Karpas-422 (cell line): ENCODE data around the gene MRGPRF. TPM values are rescaled to one million over a fixed set of nuclear protein-coding genes. Genes with fewer than 3 reads are reported as not detected.

Experiments
- DNase-seq: peaks from one replicate; pipeline ENCODE4 v3.0.0-alpha.2; 2015
- H2AFZ ChIP-seq: fragments of 200-600 bp; sonication (generic); 2 replicates; pipeline ENCODE4 v1.6.1; 2014; ENCODE audit warnings: antibody characterized with exemption, low read length, mixed read lengths
- H3K27ac ChIP-seq: fragments of 200-600 bp; sonication (generic); 2 replicates; pipeline ENCODE4 v1.5.1; 2014; ENCODE audit warnings: mild to moderate bottlenecking, low read length, moderate library complexity
- H3K27me3 ChIP-seq: fragments of 200-600 bp; sonication (generic); 2 replicates; pipeline ENCODE4 v1.6.1; 2014; ENCODE audit warnings: low read length, mixed read lengths
- H3K36me3 ChIP-seq: fragments of 200-600 bp; sonication (generic); 2 replicates; pipeline ENCODE4 v1.6.1; 2014; ENCODE audit warnings: low read length, mixed read lengths; ENCODE audit not compliant: insufficient read depth
- H3K4me1 ChIP-seq: fragments of 200-600 bp; sonication (generic); 2 replicates; pipeline ENCODE4 v1.6.1; 2014; ENCODE audit warnings: mild to moderate bottlenecking, low read length, mixed read lengths
- H3K4me2 ChIP-seq: fragments of 200-600 bp; sonication (generic); 2 replicates; pipeline ENCODE4 v1.6.1; 2014; ENCODE audit warnings: low read length, low read depth, mild to moderate bottlenecking; ENCODE audit not compliant: poor library complexity, severe bottlenecking
- H3K4me3 ChIP-seq: fragments of 200-600 bp; sonication (generic); 2 replicates; pipeline ENCODE4 v1.5.1; 2014; ENCODE audit warnings: mild to moderate bottlenecking, antibody characterized with exemption, low read length, mixed read lengths
- H3K79me2 ChIP-seq: fragments of 200-600 bp; sonication (generic); 2 replicates; pipeline ENCODE4 v1.6.1; 2014; ENCODE audit warnings: mild to moderate bottlenecking, low read length, mixed read lengths
- H3K9ac ChIP-seq: fragments of 200-600 bp; sonication (generic); 2 replicates; pipeline ENCODE4 v1.6.0; 2014; ENCODE audit warnings: low read length
- H3K9me2 ChIP-seq: fragments of 200-600 bp; sonication (generic), shearing (Covaris generic); replicated peaks from 2 replicates; pipeline ENCODE4 v1.6.0; 2014; ENCODE audit warnings: mild to moderate bottlenecking, low read length, moderate library complexity; ENCODE audit not compliant: insufficient read depth
- H3K9me3 ChIP-seq: fragments of 300-700, 200-600 bp; sonication (generic); 2 replicates; pipeline ENCODE4 v1.6.1; 2014; ENCODE audit warnings: low read length, mixed read lengths
- H4K20me1 ChIP-seq: fragments of 200-600 bp; sonication (generic); 2 replicates; pipeline ENCODE4 v1.6.1; 2014; ENCODE audit warnings: mild to moderate bottlenecking, antibody characterized with exemption, low read length, low read depth; ENCODE audit not compliant: insufficient read depth
- total RNA-seq: library from RNA; depleted of rRNA; stranded (reverse); fragments of >200 nt; shearing (Covaris generic); gene quantifications from 2 replicates; pipeline ENCODE4 v1.2.3, GENCODE V29; 2014; ENCODE audit warnings: low replicate concordance

MRGPRF gene
- total RNA-seq, 1 experiment from 2014 or later: not detected

GRCh38 chr11:68965901-68966853, 46.9 kb downstream of the MRGPRF start:
- H3K4me2 ChIP-seq: no peak overlapping the region
- no peak overlapping the region for H3K4me3 ChIP-seq
- H2AFZ ChIP-seq: no peak overlapping the region
- H3K9ac ChIP-seq: no peak overlapping the region
- DNase-seq: no peak
- H3K27ac ChIP-seq: no peak overlapping the region
- H3K4me1 ChIP-seq: no peaks in the 10 kb centered on the region
- H3K9me3 ChIP-seq: no peaks in the 10 kb centered on the region
- H3K27me3 ChIP-seq: no peaks in the 10 kb centered on the region
- no peaks in the 10 kb centered on the region for H3K9me2 ChIP-seq
- no peaks in the 10 kb centered on the region for H3K36me3 ChIP-seq
- H4K20me1 ChIP-seq: no peaks in the 10 kb centered on the region
- no peaks in the 10 kb centered on the region for H3K79me2 ChIP-seq

GRCh38 chr11:68963779-68964178, 49.3 kb downstream of the MRGPRF start:
- DNase-seq: no peak
- H3K4me3 ChIP-seq: no peak overlapping the region
- no peaks in the 10 kb centered on the region for H3K9me2 ChIP-seq
- H3K4me2 ChIP-seq: no peak overlapping the region
- H4K20me1 ChIP-seq: no peaks in the 10 kb centered on the region
- no peaks in the 10 kb centered on the region for H3K9me3 ChIP-seq
- H3K9ac ChIP-seq: no peak overlapping the region
- H3K27ac ChIP-seq: no peak overlapping the region
- H3K79me2 ChIP-seq: no peaks in the 10 kb centered on the region
- no peaks in the 10 kb centered on the region for H3K4me1 ChIP-seq
- H3K36me3 ChIP-seq: no peaks in the 10 kb centered on the region
- no peaks in the 10 kb centered on the region for H3K27me3 ChIP-seq
- no peak overlapping the region for H2AFZ ChIP-seq

- H3K9me3 ChIP-seq: no peaks in the 10 kb centered on the region
- H3K36me3 ChIP-seq: no peaks in the 10 kb centered on the region
- no peak overlapping the region for H3K27ac ChIP-seq
- H3K27me3 ChIP-seq: no peaks in the 10 kb centered on the region
- no peaks in the 10 kb centered on the region for H3K9me2 ChIP-seq
- no peaks in the 10 kb centered on the region for H3K79me2 ChIP-seq
- H4K20me1 ChIP-seq: no peaks in the 10 kb centered on the region
- H3K4me3 ChIP-seq: no peak overlapping the region
- H3K4me1 ChIP-seq: no peaks in the 10 kb centered on the region
- no peak overlapping the region for H3K4me2 ChIP-seq
- H2AFZ ChIP-seq: no peak overlapping the region
- no peak overlapping the region for H3K9ac ChIP-seq
- DNase-seq: no peak
Observed at GRCh38 chr11:68962527-68963250, 50.4 kb downstream of the MRGPRF start.

- DNase-seq: no peak
- H3K4me3 ChIP-seq: no peak overlapping the region
- no peak overlapping the region for H3K4me2 ChIP-seq
- H3K79me2 ChIP-seq: no peaks in the 10 kb centered on the region
- H3K36me3 ChIP-seq: no peaks in the 10 kb centered on the region
- no peaks in the 10 kb centered on the region for H3K9me2 ChIP-seq
- no peak overlapping the region for H3K9ac ChIP-seq
- H3K9me3 ChIP-seq: no peaks in the 10 kb centered on the region
- H3K27me3 ChIP-seq: no peaks in the 10 kb centered on the region
- no peak overlapping the region for H2AFZ ChIP-seq
- no peaks in the 10 kb centered on the region for H3K4me1 ChIP-seq
- H4K20me1 ChIP-seq: 0 out of 2 replicates have a peak, but pooled peaks cover 3% of the 10 kb centered on the region
- H3K27ac ChIP-seq: no peak overlapping the region
Observed at GRCh38 chr11:68961245-68961644, 51.8 kb downstream of the MRGPRF start.

- no peak overlapping the region for H3K4me3 ChIP-seq
- H3K9ac ChIP-seq: no peak overlapping the region
- H3K36me3 ChIP-seq: no peaks in the 10 kb centered on the region
- no peaks in the 10 kb centered on the region for H3K27me3 ChIP-seq
- H3K27ac ChIP-seq: no peak overlapping the region
- no peak overlapping the region for H2AFZ ChIP-seq
- 0 out of 2 replicates have a peak, but pooled peaks cover 3% of the 10 kb centered on the region for H4K20me1 ChIP-seq
- H3K9me3 ChIP-seq: no peaks in the 10 kb centered on the region
- no peak overlapping the region for H3K4me2 ChIP-seq
- no peaks in the 10 kb centered on the region for H3K79me2 ChIP-seq
- H3K4me1 ChIP-seq: no peaks in the 10 kb centered on the region
- H3K9me2 ChIP-seq: no peaks in the 10 kb centered on the region
- no peak for DNase-seq
Observed at GRCh38 chr11:68960294-68961071, 52.6 kb downstream of the MRGPRF start.

DNA sequence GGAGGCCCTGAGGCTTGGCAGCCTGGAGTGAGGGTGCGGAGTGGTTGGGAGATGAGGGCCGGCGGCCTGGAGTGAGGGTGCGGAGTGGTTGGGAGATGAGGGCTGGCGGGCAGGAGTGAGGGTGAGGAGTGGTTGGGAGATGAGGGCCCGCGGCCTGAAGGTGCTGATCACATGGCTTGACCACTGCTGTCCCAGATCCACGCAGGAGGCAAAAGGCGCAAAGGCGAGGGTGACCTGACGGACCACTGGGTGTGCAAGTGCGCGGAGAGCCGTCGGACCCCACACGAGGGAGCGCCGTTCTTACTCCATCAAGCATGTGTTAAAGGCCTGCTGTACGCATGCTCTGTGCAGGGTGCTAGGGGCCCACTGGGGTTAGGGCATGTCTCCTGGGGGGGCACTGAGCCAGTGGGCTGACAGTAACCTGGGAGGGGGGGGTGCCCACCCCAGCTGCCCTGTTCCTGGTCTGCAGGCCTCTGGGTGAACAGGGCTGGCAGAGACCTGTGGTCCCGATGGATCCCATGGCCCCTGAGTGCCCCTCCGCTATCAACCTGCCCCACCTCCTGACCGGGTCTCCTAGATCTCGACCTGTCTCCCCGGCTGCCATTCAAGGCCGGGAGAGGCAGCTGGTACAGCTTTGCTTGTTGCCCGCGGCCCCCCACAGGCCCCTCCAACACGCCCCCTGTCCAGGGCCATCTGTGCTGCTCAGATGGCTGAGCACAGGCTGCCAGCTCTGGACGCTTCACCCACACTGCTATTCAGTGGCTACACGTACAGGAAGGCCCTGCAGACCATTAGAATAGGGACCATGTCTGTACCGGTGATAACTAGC, 53.4 kb downstream of the MRGPRF start:
- no peak overlapping the region for H2AFZ ChIP-seq
- H3K9me2 ChIP-seq: no peaks in the 10 kb centered on the region
- H3K79me2 ChIP-seq: no peaks in the 10 kb centered on the region
- no peak overlapping the region for H3K27ac ChIP-seq
- H3K27me3 ChIP-seq: no peaks in the 10 kb centered on the region
- no peak overlapping the region for H3K4me2 ChIP-seq
- no peak overlapping the region for H3K4me3 ChIP-seq
- no peaks in the 10 kb centered on the region for H3K4me1 ChIP-seq
- no peaks in the 10 kb centered on the region for H3K9me3 ChIP-seq
- H3K9ac ChIP-seq: no peak overlapping the region
- H3K36me3 ChIP-seq: no peaks in the 10 kb centered on the region
- no peak for DNase-seq
- H4K20me1 ChIP-seq: 0 out of 2 replicates have a peak, but pooled peaks cover 3% of the 10 kb centered on the region

DNA sequence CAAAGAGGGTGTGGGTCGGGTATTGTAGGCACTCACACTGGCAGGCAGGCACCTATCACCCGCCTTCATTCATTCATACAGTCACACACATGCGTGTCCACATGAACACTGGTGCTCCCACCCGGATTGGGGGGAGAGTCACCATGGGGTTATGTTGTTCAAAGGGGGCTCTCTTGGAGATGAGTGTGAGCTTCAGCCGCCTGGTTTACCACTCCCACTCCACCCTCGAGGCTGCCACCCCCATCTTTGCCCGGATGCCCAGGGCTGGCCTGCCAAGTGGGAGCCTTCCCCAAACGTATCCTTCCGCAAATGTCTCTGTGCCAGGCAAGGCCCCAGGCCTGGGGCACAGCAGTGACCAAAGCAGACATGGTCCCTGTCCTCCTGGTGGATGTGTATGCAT, 54.8 kb downstream of the MRGPRF start:
- Histone ChIP-seq H4K20me1 (0 out of 2 replicates have a peak, but pooled peaks cover 3% of the 10 kb centered on the region), H3K27me3 (no peaks in the 10 kb centered on the region), H3K9me3 (no peaks in the 10 kb centered on the region), H3K4me3 (no peak overlapping the region), H3K4me2 (no peak overlapping the region), H3K79me2 (no peaks in the 10 kb centered on the region), H3K9me2 (no peaks in the 10 kb centered on the region), H2AFZ (no peak overlapping the region), H3K4me1 (no peaks in the 10 kb centered on the region), H3K9ac (no peak overlapping the region), H3K27ac (no peak overlapping the region), H3K36me3 (no peaks in the 10 kb centered on the region)
- DNase-seq: no peak
